GM18858 (cell line): ENCODE results near the gene PHKG1.
"Not testable (repeated sequence)": the region's sequence is repeated elsewhere in the genome, so short reads cannot be mapped to it uniquely, and the experiment has no call there.

Experiments
- ATAC-seq: cut with Tn5 transposase; IDR thresholded peaks from one replicate; pipeline ENCODE4 v1.9.1; 2021; ENCODE audit not compliant: unreplicated experiment

Gene PHKG1

GRCh38 chr7:56092789-56093531, at the start of gene PHKG1:
Gene PHKG1, minus strand, starts transcription at chr7:56092952. Its CDS starts 4,011 bp downstream, at chr7:56088941.
- ATAC-seq, result no peak

GRCh38 chr7:56131062-56131461, 38.3 kb upstream of the PHKG1 start:
- ATAC-seq, result not testable (repeated sequence)

GRCh38 chr7:56127241-56127975, 34.7 kb upstream of the PHKG1 start:
- no peak for ATAC-seq

GRCh38 chr7:56125831-56126230, 33.1 kb upstream of the PHKG1 start:
- ATAC-seq, result no peak

- no peak for ATAC-seq
Observed at GRCh38 chr7:56124981-56125380, 32.2 kb upstream of the PHKG1 start.

- ATAC-seq, result no peak
Observed at GRCh38 chr7:56121440-56121839, 28.7 kb upstream of the PHKG1 start.

- ATAC-seq, result no peak
Observed at GRCh38 chr7:56115852-56116538, 23.2 kb upstream of the PHKG1 start, which contains the start of gene NUPR2. Gene NUPR2, minus strand, starts transcription at chr7:56116417. Its CDS starts 103 bp downstream, at chr7:56116314.

GRCh38 chr7:56112244-56112643, 19.5 kb upstream of the PHKG1 start:
- ATAC-seq, result not testable (repeated sequence)

- no peak for ATAC-seq
Observed at GRCh38 chr7:56110611-56111010, 17.9 kb upstream of the PHKG1 start.

- no peak for ATAC-seq
Observed at GRCh38 chr7:56107954-56108258, 15.2 kb upstream of the PHKG1 start.

GRCh38 chr7:56106108-56107073, 13.6 kb upstream of the PHKG1 start, which contains the start of gene CHCHD2:
Gene CHCHD2, minus strand, starts transcription at chr7:56106476. Its CDS starts 63 bp downstream, at chr7:56106413.
- peak; percentile 100 for ATAC-seq

GRCh38 chr7:56105508-56105907, 12.8 kb upstream of the PHKG1 start:
- ATAC-seq, result peak; percentile 21

- not testable (repeated sequence) for ATAC-seq
Observed at GRCh38 chr7:56104138-56104537, 11.4 kb upstream of the PHKG1 start.

GRCh38 chr7:56099653-56100052, 6.9 kb upstream of the PHKG1 start:
- ATAC-seq, result no peak

GRCh38 chr7:56098187-56099008, 5.6 kb upstream of the PHKG1 start:
- not testable (repeated sequence) for ATAC-seq

- ATAC-seq, result no peak
Observed at GRCh38 chr7:56097700-56098099, 4.9 kb upstream of the PHKG1 start.

GRCh38 chr7:56092388-56092787, 364 bp downstream of the PHKG1 start:
- ATAC-seq, result not testable (repeated sequence)

GRCh38 chr7:56091591-56091990, 1.2 kb downstream of the PHKG1 start:
- no peak for ATAC-seq

- no peak for ATAC-seq
Observed at GRCh38 chr7:56087445-56087844, 5.3 kb downstream of the PHKG1 start.

- no peak for ATAC-seq
Observed at GRCh38 chr7:56086761-56087160, 6.0 kb downstream of the PHKG1 start.
